Urinary bladder (tissue), 4 donors: ENCODE measurements around the gene MPZL1. TPM values are rescaled to one million over a fixed set of nuclear protein-coding genes. Genes with fewer than 3 reads are reported as not detected.
"Not testable (repeated sequence)": the region's sequence is repeated elsewhere in the genome, so short reads cannot be mapped to it uniquely, and the experiment has no call there.

ENCODE experiments used
- DNase-seq: peaks from one replicate; pipeline ENCODE4 v3.0.0-alpha.2; 2015; ENCODE audit errors: extremely low spot score
- H3K27ac ChIP-seq: one replicate; pipeline ENCODE4 v1.5.1; 2013; ENCODE audit warnings: low read depth, mild to moderate bottlenecking, moderate library complexity
- H3K36me3 ChIP-seq: one replicate; pipeline ENCODE4 v1.6.1; 2013; ENCODE audit warnings: mild to moderate bottlenecking, moderate library complexity; ENCODE audit not compliant: insufficient read depth
- H3K4me1 ChIP-seq: one replicate; pipeline ENCODE4 v1.6.1; 2013; ENCODE audit warnings: mild to moderate bottlenecking, moderate library complexity; ENCODE audit not compliant: insufficient read depth
- H3K4me3 ChIP-seq: one replicate; pipeline ENCODE4 v1.5.1; 2013; ENCODE audit warnings: low read depth, low read length
- WGBS: extraction: QIAGEN DNeasy Blood & Tissue Kit; methylation state at CpG from one replicate; pipeline ENCODE4 v1.1.7; 2013; 5-methylcytosine and 5-hydroxymethylcytosine counted together
- polyA plus RNA-seq: library from polyadenylated mRNA; stranded (reverse); fragments of 200-250 nt; gene quantifications from one replicate; pipeline ENCODE4 v1.2.3, GENCODE V29; 2013
- total RNA-seq: library from RNA; depleted of rRNA; stranded (reverse); fragments of >200 nt; gene quantifications from one replicate; pipeline ENCODE4 v1.2.3, GENCODE V29; 2014
- donor health status: healthy with polysubstance abuse.
- donor health status: healthy.

The MPZL1 gene
- total and polyA plus RNA-seq, 2 donors = 79.4 to 154 TPM

- Histone ChIP-seq H3K4me3 (no peak overlapping the region), H3K4me1 (no peaks in the 10 kb centered on the region), H3K27ac (no peak overlapping the region), H3K36me3 (no peaks in the 10 kb centered on the region)
- 72% methylated on average over 3 of the region's 3 CpGs for WGBS
- no peak for DNase-seq
These were observed 4.4 kb upstream of the MPZL1 start for GRCh38 chr1:167717351-167717750.

GRCh38 chr1:167718914-167719691 lies 2.7 kb upstream of the MPZL1 start:
- no peaks in the 10 kb centered on the region for H3K4me1 ChIP-seq
- no peak overlapping the region for H3K27ac ChIP-seq
- WGBS = 90% methylated on average over 7 of the region's 7 CpGs
- no peak overlapping the region for H3K4me3 ChIP-seq
- DNase-seq = no peak
- H3K36me3 ChIP-seq = no peaks in the 10 kb centered on the region

GRCh38 chr1:167719715-167720421 lies 1.9 kb upstream of the MPZL1 start:
- H3K36me3 ChIP-seq, H3K4me3 ChIP-seq, DNase-seq, H3K27ac ChIP-seq, H3K4me1 ChIP-seq: not testable (repeated sequence)
- WGBS = 88% methylated on average over 25 of the region's 25 CpGs

- DNase-seq = no peak
These were observed 691 bp upstream of the MPZL1 start for GRCh38 chr1:167720965-167721616.

GRCh38 chr1:167722152-167722869 lies 529 bp downstream of the MPZL1 start:
- WGBS = under 1% methylated on average over 52 of the region's 52 CpGs
- Histone ChIP-seq H3K36me3 (no peaks in the 10 kb centered on the region), H3K27ac (peak overlapping the region; percentile 60), H3K4me1 (no peaks in the 10 kb centered on the region), H3K4me3 (peak overlapping the region; percentile 86)
- DNase-seq = no peak

More at GRCh38 chr1:167720965-167721616, 691 bp upstream of the MPZL1 start:
- peak overlapping the region; percentile 42 for H3K27ac ChIP-seq
- 14% methylated on average over 13 of the region's 13 CpGs for WGBS
- no peaks in the 10 kb centered on the region for H3K4me1 ChIP-seq
- no peaks in the 10 kb centered on the region for H3K36me3 ChIP-seq
- peak overlapping the region; percentile 86 for H3K4me3 ChIP-seq

- H3K4me3 ChIP-seq = peak overlapping the region; percentile 86
- no peaks in the 10 kb centered on the region for H3K4me1 ChIP-seq
- DNase-seq = no peak
- no peaks in the 10 kb centered on the region for H3K36me3 ChIP-seq
- no peak overlapping the region for H3K27ac ChIP-seq
- 11% methylated on average over 4 of the region's 4 CpGs for WGBS
These were observed 1.1 kb downstream of the MPZL1 start for GRCh38 chr1:167722870-167723251.

- no peak overlapping the region for H3K27ac ChIP-seq
- DNase-seq = no peak
- H3K4me1 ChIP-seq = no peaks in the 10 kb centered on the region
- 83% methylated on average over 2 of the region's 2 CpGs for WGBS
- no peaks in the 10 kb centered on the region for H3K36me3 ChIP-seq
- H3K4me3 ChIP-seq = no peak overlapping the region
These were observed 2.0 kb downstream of the MPZL1 start for GRCh38 chr1:167723707-167724323.

- no peak for DNase-seq
- WGBS = 67% methylated on average over 1 of the region's 1 CpG
- Histone ChIP-seq H3K36me3 (no peaks in the 10 kb centered on the region), H3K4me1 (no peaks in the 10 kb centered on the region), H3K4me3 (no peak overlapping the region), H3K27ac (no peak overlapping the region)
These were observed 4.2 kb downstream of the MPZL1 start for GRCh38 chr1:167726008-167726407.

- Histone ChIP-seq H3K4me3 (no peak overlapping the region), H3K36me3 (no peaks in the 10 kb centered on the region), H3K4me1 (no peaks in the 10 kb centered on the region), H3K27ac (no peak overlapping the region)
- DNase-seq = no peak
- 69% methylated on average over 8 of the region's 8 CpGs for WGBS
These were observed 7.1 kb downstream of the MPZL1 start for GRCh38 chr1:167728818-167729410.

- H3K27ac ChIP-seq = no peak overlapping the region
- H3K4me1 ChIP-seq = no peaks in the 10 kb centered on the region
- H3K36me3 ChIP-seq = no peaks in the 10 kb centered on the region
- no peak for DNase-seq
- no peak overlapping the region for H3K4me3 ChIP-seq
- 96% methylated on average over 4 of the region's 4 CpGs for WGBS
These were observed 12.4 kb downstream of the MPZL1 start for GRCh38 chr1:167734227-167734626.

- no peak for DNase-seq
- 83% methylated on average over 1 of the region's 1 CpG for WGBS
- Histone ChIP-seq H3K4me3 (no peak overlapping the region), H3K36me3 (no peaks in the 10 kb centered on the region), H3K4me1 (no peaks in the 10 kb centered on the region), H3K27ac (no peak overlapping the region)
These were observed 13.1 kb downstream of the MPZL1 start for GRCh38 chr1:167734841-167735240.

- Histone ChIP-seq H3K27ac (no peak overlapping the region), H3K4me1 (no peaks in the 10 kb centered on the region), H3K4me3 (no peak overlapping the region), H3K36me3 (no peaks in the 10 kb centered on the region)
- DNase-seq = no peak
- WGBS = 48% methylated on average over 4 of the region's 4 CpGs
These were observed 15.4 kb downstream of the MPZL1 start for GRCh38 chr1:167737169-167737568.

- WGBS = 86% methylated on average over 8 of the region's 8 CpGs
- Histone ChIP-seq H3K4me1 (no peaks in the 10 kb centered on the region), H3K36me3 (no peaks in the 10 kb centered on the region), H3K27ac (no peak overlapping the region), H3K4me3 (no peak overlapping the region)
- no peak for DNase-seq
These were observed 16.4 kb downstream of the MPZL1 start for GRCh38 chr1:167738158-167738557.
